HG03097 (cell line): ENCODE results near the gene MSL3B.
"Not testable (repeated sequence)": the region's sequence is repeated elsewhere in the genome, so short reads cannot be mapped to it uniquely, and the experiment has no call there.

ENCODE experiments used
- ATAC-seq: cut with Tn5 transposase; IDR thresholded peaks from one replicate; pipeline ENCODE4 v1.9.1; 2021; ENCODE audit not compliant: unreplicated experiment, low FRiP score

Gene MSL3B

GRCh38 chr2:233867993-233868532 lies at the start of gene MSL3B:
TSS of gene MSL3B (minus strand) at chr2:233868386.
- ATAC-seq, result peak; percentile 57

- ATAC-seq, result no peak
These were observed 48.9 kb upstream of the MSL3B start, which contains the start of gene TRPM8 for GRCh38 chr2:233917116-233917515. TSS of gene TRPM8 (plus strand) at chr2:233917373. CDS start at chr2:233926538, 9,165 bp downstream.

- ATAC-seq, result no peak
These were observed 46.9 kb upstream of the MSL3B start for GRCh38 chr2:233915128-233915527.

DNA sequence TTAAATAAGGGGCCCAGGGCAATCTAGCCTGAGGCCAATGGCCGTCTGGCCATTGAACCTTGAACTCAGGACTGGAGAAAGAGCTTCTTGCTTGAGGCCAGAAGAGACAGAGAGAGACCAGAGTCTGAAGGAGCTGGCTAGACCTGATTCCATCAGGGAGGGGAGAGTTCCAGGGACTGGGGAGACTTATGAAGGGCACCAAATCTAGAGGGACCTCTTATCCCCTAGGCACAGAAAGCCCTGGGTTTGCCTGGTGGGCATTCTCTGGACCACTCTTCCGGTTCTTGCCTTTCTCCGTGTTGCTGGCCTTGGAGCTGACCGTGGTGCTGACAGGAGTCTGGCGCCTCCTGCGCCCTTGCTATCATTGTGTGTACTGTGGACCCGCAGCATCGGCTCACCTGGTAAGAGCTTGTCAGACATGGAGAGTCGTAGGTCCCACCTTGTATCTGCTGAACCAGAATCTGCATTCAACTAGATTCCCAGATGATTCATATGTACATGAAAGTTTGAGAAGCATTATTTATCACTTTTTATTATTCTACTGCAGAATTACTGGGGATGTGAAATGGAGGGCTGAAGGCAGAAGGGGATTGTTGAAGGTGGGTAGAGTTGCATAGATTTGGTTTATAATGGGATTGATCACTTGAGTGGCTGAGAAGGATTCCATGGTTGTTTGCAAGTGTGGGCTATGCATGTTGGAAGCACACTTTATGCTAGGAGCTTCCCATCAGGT lies 44.7 kb upstream of the MSL3B start:
- ATAC-seq, result no peak

GRCh38 chr2:233907627-233908026 lies 39.4 kb upstream of the MSL3B start:
- no peak for ATAC-seq

DNA sequence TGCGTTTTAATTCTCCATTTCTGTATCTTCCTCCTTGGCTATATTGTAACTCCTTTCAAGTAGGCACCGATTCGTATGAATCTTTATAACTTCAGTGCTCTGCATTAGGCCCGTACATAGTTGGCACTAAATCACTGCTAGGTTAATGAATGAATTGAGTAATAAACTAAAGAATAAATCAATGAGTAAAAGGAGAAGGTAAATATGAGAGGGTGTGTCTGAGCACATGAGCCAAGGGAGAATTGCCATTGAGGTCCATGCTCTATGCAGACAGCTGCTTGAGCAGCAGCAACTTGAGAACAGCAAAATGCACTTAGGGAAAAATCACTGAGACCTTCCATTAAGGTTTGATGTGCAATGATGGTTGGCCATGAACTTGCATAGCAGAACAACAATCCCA lies 37.8 kb upstream of the MSL3B start:
- ATAC-seq, result no peak

GRCh38 chr2:233901884-233902283 lies 33.7 kb upstream of the MSL3B start:
- no peak for ATAC-seq

GRCh38 chr2:233901367-233901766 lies 33.2 kb upstream of the MSL3B start:
- no peak for ATAC-seq

GRCh38 chr2:233896253-233896652 lies 28.1 kb upstream of the MSL3B start:
- not testable (repeated sequence) for ATAC-seq

DNA sequence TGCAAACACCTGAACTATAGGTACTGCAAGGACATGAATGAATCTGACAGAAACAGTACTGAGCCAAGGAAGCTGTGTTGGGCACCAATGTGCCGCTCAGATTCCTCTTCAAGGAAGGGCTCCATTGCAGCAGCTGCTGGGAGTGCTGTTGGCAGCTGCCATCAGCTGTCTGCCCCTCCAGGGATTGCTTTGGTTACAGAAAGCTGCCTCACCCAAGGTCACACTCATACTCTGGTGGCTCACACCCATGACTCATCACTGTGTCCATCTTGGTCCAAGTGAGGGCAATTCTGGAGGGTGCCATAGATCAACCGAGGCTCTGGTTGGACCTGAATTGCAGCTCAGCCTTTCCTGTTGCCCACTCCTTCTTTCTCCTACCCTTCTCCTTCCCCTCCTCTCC lies 24.6 kb upstream of the MSL3B start:
- no peak for ATAC-seq

GRCh38 chr2:233882353-233882752 lies 14.2 kb upstream of the MSL3B start:
- ATAC-seq, result no peak

GRCh38 chr2:233872125-233872524 lies 3.9 kb upstream of the MSL3B start:
- not testable (repeated sequence) for ATAC-seq

DNA sequence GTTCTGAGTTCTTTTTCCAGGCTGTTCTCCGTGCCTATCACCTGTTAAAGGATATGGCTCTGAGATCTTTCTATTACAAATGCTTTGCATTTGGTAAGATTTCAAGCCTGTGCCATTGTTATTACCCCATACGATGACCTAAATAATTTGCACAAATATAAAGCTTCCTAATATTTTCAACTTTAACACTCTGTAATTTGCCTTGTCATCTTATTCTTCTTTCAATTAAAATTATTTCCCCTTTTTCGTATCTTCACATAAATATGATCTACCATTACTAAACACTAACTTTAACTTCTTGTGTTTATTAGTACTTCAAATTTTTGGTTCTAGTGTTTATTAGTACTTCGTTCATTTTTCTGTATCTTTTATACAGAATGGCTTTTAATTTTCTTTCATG lies 3.2 kb upstream of the MSL3B start:
- no peak for ATAC-seq

- no peak for ATAC-seq
These were observed 1.7 kb downstream of the MSL3B start for GRCh38 chr2:233866479-233866878.

- no peak for ATAC-seq
These were observed 2.3 kb downstream of the MSL3B start for GRCh38 chr2:233865838-233866237.

DNA sequence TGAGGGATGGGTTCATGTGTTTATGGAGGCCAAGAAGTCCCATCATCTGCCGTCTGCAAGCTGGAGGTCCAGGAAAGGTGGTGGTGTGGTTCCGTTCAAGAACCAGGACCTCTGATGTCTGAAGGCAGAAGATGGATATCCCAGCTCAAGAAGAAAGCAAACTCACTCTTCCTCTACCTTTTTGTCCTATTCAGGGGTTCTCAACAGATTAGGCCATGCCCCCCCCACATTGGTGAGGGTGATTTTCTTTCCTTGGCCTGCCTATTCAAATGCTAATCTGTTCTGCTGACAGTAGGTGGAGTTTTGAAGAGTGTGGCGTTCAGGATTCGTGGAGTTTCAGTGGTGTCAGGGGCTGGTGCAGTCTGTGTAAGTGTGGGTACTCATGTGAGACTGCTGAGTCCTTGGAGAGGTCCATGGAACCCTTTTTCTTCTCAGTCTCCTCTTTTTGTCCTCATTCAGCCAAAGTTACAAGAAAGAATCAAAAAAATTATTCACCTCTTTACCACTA lies 5.9 kb downstream of the MSL3B start:
- no peak for ATAC-seq

DNA sequence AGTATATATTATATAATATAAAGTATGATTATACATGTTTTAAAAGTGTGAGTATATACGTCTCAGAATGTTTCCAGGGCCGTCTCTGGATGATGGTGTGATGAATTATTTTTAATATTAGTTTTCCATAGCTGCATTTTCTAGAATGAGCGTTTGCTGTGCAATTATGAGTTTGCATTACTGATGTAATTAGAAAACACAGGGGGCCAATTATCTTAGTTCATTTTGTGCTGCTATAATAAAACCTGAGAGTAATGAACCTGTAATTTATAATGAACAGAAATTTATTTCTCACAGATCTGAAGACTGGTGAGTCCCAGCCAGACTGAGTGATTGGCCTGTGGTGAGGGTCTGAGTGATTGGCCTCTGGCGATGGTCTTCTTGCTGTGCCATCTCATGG lies 9.9 kb downstream of the MSL3B start:
- ATAC-seq, result no peak

DNA sequence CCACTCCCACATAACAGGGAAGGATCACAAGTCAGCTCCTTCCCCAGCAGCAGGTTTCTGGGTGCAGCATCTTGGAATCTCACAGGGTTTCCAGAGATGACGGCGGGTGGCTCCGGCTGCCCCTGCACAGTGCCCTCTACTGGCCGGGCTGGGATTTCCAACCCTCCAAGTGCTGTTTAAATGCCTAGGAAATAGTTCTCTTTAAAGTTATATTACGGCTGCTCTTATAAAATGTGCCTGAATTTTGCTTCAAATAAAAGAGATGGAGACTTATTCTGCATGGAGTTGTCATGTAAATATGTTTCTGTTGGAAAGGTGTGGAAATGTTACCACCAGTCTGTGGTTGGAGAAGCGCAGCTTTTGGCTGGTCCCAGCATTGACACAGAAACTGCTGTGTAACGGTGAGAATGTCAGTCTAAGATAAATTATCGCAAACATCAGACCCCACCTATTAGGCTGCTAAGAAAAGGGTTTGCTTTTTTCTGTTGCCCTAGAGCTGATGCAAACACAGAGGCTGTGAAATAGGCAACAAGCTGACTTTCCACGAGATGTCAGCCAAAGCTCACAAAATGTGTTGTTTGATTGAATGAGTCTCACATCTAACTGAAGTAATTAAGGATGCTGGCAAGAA lies 10.6 kb downstream of the MSL3B start:
- no peak for ATAC-seq

- no peak for ATAC-seq
These were observed 12.0 kb downstream of the MSL3B start for GRCh38 chr2:233856184-233856583.

- ATAC-seq, result no peak
These were observed 12.8 kb downstream of the MSL3B start for GRCh38 chr2:233855345-233855744.

- ATAC-seq, result peak; percentile 82
These were observed 13.8 kb downstream of the MSL3B start, which contains the start of gene HJURP for GRCh38 chr2:233854241-233854981. TSS of gene HJURP (minus strand) at chr2:233854535. CDS start at chr2:233854500, 35 bp downstream.
